Hepatocyte (in vitro differentiated cells): Measurements from ENCODE around the gene TBXAS1. TPM values are rescaled to one million over a fixed set of nuclear protein-coding genes. Genes with fewer than 3 reads are reported as not detected.

Experiments used
- DNase-seq: peaks from one replicate; pipeline ENCODE4 v3.0.0-alpha.2; 2016; ENCODE audit warnings: low spot score
- H2AFZ ChIP-seq: fragments of 200-600 bp; sonication (generic); 2 replicates; pipeline ENCODE4 v1.6.0; 2016; ENCODE audit warnings: antibody characterized with exemption, mild to moderate bottlenecking
- H3K27ac ChIP-seq: fragments of 200-600 bp; sonication (generic); 2 replicates; pipeline ENCODE4 v1.5.1; 2016; ENCODE audit warnings: mild to moderate bottlenecking
- H3K27me3 ChIP-seq: fragments of 200-600 bp; sonication (generic); 2 replicates; pipeline ENCODE4 v1.6.1; 2016
- H3K36me3 ChIP-seq: fragments of 200-600 bp; sonication (generic); replicated peaks from 2 replicates; pipeline ENCODE4 v1.5.1; 2016; ENCODE audit warnings: low read depth; ENCODE audit not compliant: insufficient read depth
- H3K4me1 ChIP-seq: fragments of 200-600 bp; sonication (generic); 2 replicates; pipeline ENCODE4 v1.5.1; 2016; ENCODE audit warnings: mild to moderate bottlenecking, moderate library complexity; ENCODE audit not compliant: insufficient read depth
- H3K4me2 ChIP-seq: fragments of 200-600 bp; sonication (generic); 2 replicates; pipeline ENCODE4 v1.6.0; 2016
- H3K4me3 ChIP-seq: fragments of 200-600 bp; sonication (generic); 2 replicates; pipeline ENCODE4 v1.5.1; 2016; ENCODE audit warnings: mild to moderate bottlenecking
- H3K79me2 ChIP-seq: fragments of 200-600 bp; sonication (generic); 2 replicates; pipeline ENCODE4 v1.6.0; 2017; ENCODE audit warnings: mild to moderate bottlenecking
- H3K9me2 ChIP-seq: fragments of 200-600 bp; sonication (generic); replicated peaks from 2 replicates; pipeline ENCODE4 v1.6.0; 2017; ENCODE audit warnings: mild to moderate bottlenecking; ENCODE audit not compliant: insufficient read depth
- H3K9me3 ChIP-seq: fragments of 200-600 bp; sonication (generic); 2 replicates; pipeline ENCODE4 v1.5.1; 2016; ENCODE audit warnings: low read depth, mild to moderate bottlenecking
- H4K20me1 ChIP-seq: fragments of 200-600 bp; sonication (generic); 2 replicates; pipeline ENCODE4 v1.6.0; 2016; ENCODE audit warnings: mild to moderate bottlenecking; ENCODE audit not compliant: insufficient read depth, poor library complexity, severe bottlenecking
- CTCF ChIP-seq: fragments of 200-600 bp; sonication (generic); IDR thresholded peaks from 2 replicates; pipeline ENCODE4 v1.5.1; 2016; ENCODE audit warnings: antibody characterized with exemption, mild to moderate bottlenecking; ENCODE audit not compliant: poor library complexity
- EZH2 ChIP-seq: fragments of 200-600 bp; sonication (generic); IDR thresholded peaks from 2 replicates; pipeline ENCODE4 v1.6.1; 2016; ENCODE audit warnings: antibody characterized with exemption, mild to moderate bottlenecking, borderline replicate concordance
- EZH2phosphoT487 ChIP-seq: fragments of 200-600 bp; sonication (generic); IDR thresholded peaks from one replicate; pipeline ENCODE4 v1.6.1; 2018; ENCODE audit warnings: antibody characterized with exemption, mild to moderate bottlenecking, low read depth, moderate library complexity; ENCODE audit not compliant: unreplicated experiment, severe bottlenecking
- WGBS: methylation state at CpG from one replicate; pipeline ENCODE4 v1.1.6; 2016; ENCODE audit warnings: low lambda C conversion rate; ENCODE audit errors: missing lambda C conversion rate; 5-methylcytosine and 5-hydroxymethylcytosine counted together
- polyA plus RNA-seq: library from polyadenylated mRNA; unstranded; fragments of >200 nt; fragmentation: Nextera tagmentation; extraction: Ambion mirVana; gene quantifications from 2 replicates; pipeline ENCODE4 v1.2.1, GENCODE V29; 2016
- total RNA-seq: library from RNA; depleted of rRNA; stranded (reverse); fragments of >200 nt; gene quantifications from 2 replicates; pipeline ENCODE4 v1.2.3, GENCODE V29; 2014

TBXAS1 gene
- total and polyA plus RNA-seq, 2 experiments from 2014 or later: 3.9 to 11.5 TPM

GRCh38 chr7:140045697-140046096, 216.6 kb downstream of the TBXAS1 start:
- H2AFZ ChIP-seq: no peak overlapping the region
- WGBS: 52% methylated on average over 6 of the region's 6 CpGs
- peaks cover 14% of the 10 kb centered on the region for H3K4me1 ChIP-seq
- H3K79me2 ChIP-seq: no peaks in the 10 kb centered on the region
- H4K20me1 ChIP-seq: no peaks in the 10 kb centered on the region
- no peaks in the 10 kb centered on the region for H3K9me3 ChIP-seq
- H3K27ac ChIP-seq: peak overlapping the region; percentile 47
- H3K36me3 ChIP-seq: no peaks in the 10 kb centered on the region
- no peaks in the 10 kb centered on the region for H3K27me3 ChIP-seq
- TF ChIP-seq EZH2: no peak
- no peak for TF ChIP-seq CTCF
- no peak for TF ChIP-seq EZH2phosphoT487
- peak overlapping the region; percentile 43 for H3K4me2 ChIP-seq
- no peak overlapping the region for H3K4me3 ChIP-seq
- H3K9me2 ChIP-seq: no peaks in the 10 kb centered on the region
- DNase-seq: no peak

GRCh38 chr7:140047197-140047596, 218.1 kb downstream of the TBXAS1 start:
- DNase-seq: no peak
- H3K4me1 ChIP-seq: peaks cover 14% of the 10 kb centered on the region
- no peaks in the 10 kb centered on the region for H3K27me3 ChIP-seq
- H3K79me2 ChIP-seq: peaks cover 5% of the 10 kb centered on the region
- H4K20me1 ChIP-seq: no peaks in the 10 kb centered on the region
- no peaks in the 10 kb centered on the region for H3K9me3 ChIP-seq
- H3K9me2 ChIP-seq: no peaks in the 10 kb centered on the region
- no peak overlapping the region for H3K4me3 ChIP-seq
- no peaks in the 10 kb centered on the region for H3K36me3 ChIP-seq
- 87% methylated on average over 3 of the region's 3 CpGs for WGBS
- H2AFZ ChIP-seq: no peak overlapping the region
- H3K27ac ChIP-seq: no peak overlapping the region
- H3K4me2 ChIP-seq: no peak overlapping the region
- no peak for TF ChIP-seq EZH2phosphoT487
- no peak for TF ChIP-seq CTCF
- TF ChIP-seq EZH2: no peak

- Histone ChIP-seq H3K27me3 (no peaks in the 10 kb centered on the region), H4K20me1 (no peaks in the 10 kb centered on the region)
Measured at GRCh38 chr7:140048138-140048537, 219.1 kb downstream of the TBXAS1 start.

More at GRCh38 chr7:140048138-140048537, 219.1 kb downstream of the TBXAS1 start:
- no peaks in the 10 kb centered on the region for H3K36me3 ChIP-seq
- H3K9me2 ChIP-seq: no peaks in the 10 kb centered on the region
- 84% methylated on average over 4 of the region's 4 CpGs for WGBS
- no peak for DNase-seq
- no peak overlapping the region for H3K4me2 ChIP-seq
- TF ChIP-seq EZH2phosphoT487: no peak
- TF ChIP-seq EZH2: no peak
- no peak for TF ChIP-seq CTCF
- no peaks in the 10 kb centered on the region for H3K9me3 ChIP-seq
- H3K4me3 ChIP-seq: no peak overlapping the region
- H3K27ac ChIP-seq: peak overlapping the region; percentile 18
- peaks cover 5% of the 10 kb centered on the region for H3K79me2 ChIP-seq
- H3K4me1 ChIP-seq: peaks cover 14% of the 10 kb centered on the region
- no peak overlapping the region for H2AFZ ChIP-seq
